SH-SY5Y (cell line): Measurements from ENCODE around the gene ELMO1.

Source experiments
- GATA2 ChIP-seq: IDR thresholded peaks from 2 replicates; pipeline ENCODE4 v1.6.1; 2011; ENCODE audit warnings: mild to moderate bottlenecking, low read depth, low read length
- GATA3 ChIP-seq: IDR thresholded peaks from 2 replicates; pipeline ENCODE4 v1.6.1; 2011; ENCODE audit warnings: low read depth, mild to moderate bottlenecking, low read length, moderate library complexity

The ELMO1 gene

DNA sequence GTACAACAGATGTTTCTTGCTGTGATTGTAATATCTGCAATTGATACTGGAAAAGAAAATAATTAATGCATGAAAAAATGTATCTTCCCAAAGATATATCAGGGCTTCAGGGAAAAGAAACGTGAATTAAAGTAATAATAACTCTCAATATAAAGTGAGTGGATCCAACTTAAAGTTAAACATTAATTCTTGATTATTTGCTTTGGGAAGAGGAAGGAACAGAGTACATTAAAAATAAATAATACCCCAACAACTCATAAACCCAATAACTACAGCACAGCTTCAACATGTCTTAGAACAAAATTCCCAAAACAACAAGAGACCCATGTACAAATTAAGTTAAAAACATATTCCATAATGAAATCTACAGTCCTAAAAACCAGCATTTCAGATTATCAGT is 33.0 kb downstream of the ELMO1 start:
- TF ChIP-seq GATA2: no peak
- no peak for TF ChIP-seq GATA3

DNA sequence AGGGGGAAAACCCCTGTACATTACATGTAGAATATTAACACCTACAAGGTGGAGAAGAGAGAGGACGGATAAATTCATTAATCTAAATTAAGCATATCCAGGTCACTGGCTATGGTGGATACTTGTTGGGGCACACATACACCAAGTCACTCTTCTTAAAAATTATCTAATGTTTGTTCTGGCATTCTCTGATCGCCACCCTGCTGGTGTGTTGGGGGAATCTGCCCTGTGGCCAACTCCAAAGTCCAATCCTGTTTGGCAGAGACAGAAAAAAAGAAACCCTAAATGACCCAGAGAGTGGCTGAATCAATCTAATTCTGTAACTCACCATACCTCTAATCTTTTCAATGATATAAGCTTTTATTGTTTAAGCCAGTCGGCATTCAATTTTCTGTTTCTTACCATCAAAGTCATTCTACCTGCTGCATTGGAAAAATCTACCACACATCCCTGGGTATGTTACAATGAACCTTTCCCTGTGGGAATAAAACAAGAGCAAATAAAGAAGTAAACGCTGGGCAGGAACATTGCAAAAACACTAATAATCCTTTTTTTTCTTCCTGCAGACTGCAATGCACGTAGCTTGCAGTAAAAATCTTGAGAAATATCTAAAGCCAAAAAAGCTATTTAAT is 34.2 kb downstream of the ELMO1 start:
- TF ChIP-seq GATA2: no peak
- TF ChIP-seq GATA3: no peak

DNA sequence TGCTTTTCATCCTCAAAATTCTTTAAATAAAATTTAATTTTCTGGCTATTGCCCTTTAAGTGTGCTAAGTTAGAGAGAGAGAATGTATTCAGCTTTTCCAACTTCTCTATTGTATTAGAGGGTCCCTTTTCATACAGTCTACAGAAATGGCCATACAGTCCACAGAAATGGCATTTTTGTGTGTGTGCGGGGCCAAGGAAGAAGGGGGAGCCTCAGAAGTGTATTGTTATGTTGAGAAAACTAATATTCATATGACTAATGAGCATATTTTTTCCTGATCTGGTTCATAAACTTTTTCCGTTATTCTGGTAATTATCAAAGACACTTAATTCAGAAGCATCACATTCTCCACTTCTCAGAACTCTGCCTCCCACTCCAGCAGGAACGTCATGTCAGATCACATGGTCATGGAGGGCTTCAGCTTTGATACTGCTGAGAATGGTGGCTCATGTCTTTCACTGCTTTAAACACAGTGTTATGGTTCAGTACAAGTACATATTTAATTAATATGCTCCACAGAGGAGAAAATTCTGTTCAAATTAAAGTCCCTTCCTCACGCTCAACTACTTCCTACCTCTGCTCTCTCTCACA is 37.1 kb downstream of the ELMO1 start:
- TF ChIP-seq GATA2: no peak
- TF ChIP-seq GATA3: no peak

DNA sequence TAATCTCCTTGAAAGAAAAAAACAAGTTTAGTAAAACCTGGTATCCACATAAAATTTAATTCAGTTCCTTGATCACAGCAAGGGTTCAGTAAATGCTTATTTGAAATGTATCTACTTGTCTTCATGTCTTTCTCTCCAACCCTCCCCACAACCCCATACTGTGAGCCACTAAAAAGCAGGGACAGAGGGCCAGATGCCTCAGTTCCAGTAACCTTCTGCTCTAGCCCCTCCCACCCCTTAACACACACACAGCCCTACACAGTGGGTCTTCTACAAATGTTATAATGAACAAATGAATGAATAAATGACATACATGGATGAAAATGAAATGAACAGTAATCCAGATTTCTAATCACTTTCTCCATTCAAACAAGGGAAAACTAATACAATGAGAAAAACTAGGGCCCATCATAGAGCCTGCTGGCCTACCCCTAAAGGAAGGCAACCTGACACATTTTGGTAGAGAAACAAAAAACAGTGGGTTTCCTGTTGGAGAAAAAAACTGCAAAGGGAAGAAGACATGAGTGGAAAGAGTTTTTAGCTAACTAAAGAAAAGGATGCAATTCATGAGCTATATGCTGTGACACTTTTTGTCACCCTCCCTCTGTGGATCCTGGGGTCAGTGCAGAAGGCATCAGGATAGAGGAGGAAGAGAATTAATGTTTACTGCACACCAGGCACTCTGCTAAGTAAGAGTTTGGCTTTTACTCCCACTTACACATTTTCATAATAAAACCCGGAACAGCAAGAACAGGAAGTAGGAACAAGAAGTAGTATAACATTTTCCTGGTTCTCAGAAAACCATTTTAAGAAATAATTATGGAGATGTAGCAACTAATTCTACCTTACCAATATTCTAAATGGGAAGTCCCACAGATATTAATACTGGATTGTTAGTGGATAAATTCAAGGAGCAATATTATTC is 38.1 kb downstream of the ELMO1 start:
- TF ChIP-seq GATA2 (no peak), GATA3 (no peak)

DNA sequence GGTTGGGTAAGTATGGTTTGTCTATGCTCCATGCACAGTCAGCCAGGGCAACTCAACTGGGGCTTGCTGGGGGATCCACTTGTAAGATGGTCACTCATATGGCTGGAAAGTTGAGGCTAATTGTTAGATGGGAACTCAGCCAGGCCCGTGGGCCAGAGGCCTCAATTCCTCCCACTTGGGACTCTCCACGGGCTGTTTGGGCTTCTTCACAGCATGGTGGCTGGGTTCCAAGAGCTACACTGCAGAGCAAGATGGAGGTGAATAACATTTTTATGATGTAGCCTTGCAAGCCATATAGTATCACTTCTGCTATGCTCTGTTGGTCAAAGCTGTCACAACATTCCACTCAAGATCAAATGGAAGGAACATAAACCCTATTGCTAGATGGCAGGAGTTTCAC is 39.2 kb downstream of the ELMO1 start:
- TF ChIP-seq GATA3 (no peak), GATA2 (no peak)

GRCh38 chr7:37408291-37409228 is 40.1 kb downstream of the ELMO1 start:
- TF ChIP-seq GATA2 (peak; percentile 31; the same call in 1 of the 2 replicates), GATA3 (no peak)

GRCh38 chr7:37405603-37406122 is 43.0 kb downstream of the ELMO1 start:
- TF ChIP-seq GATA3: no peak
- TF ChIP-seq GATA2: no peak

GRCh38 chr7:37405128-37405527 is 43.5 kb downstream of the ELMO1 start:
- TF ChIP-seq GATA3 (no peak), GATA2 (no peak)

GRCh38 chr7:37399876-37400421 is 48.7 kb downstream of the ELMO1 start:
- TF ChIP-seq GATA2 (no peak), GATA3 (no peak)

DNA sequence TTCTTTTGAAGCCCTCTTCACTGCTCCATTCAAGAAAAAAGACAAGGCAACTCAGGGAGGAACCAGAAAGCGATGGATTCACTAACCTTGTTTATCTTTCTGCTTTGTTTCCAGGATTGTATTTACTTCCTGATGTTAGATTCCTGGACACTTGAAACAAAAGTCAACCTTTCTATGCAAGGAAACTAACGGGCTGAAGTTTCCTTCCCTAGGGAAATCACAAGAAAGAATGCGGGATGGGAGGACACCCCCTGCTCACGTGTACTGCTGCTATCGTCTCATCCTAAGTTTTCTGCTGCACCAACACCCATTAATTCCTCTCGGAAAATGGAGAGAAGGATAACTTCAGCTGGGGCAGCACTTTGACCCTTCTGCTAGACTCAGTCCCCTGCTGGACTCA is 50.3 kb downstream of the ELMO1 start:
- TF ChIP-seq GATA2: no peak
- no peak for TF ChIP-seq GATA3

GRCh38 chr7:37395618-37396259 is 52.9 kb downstream of the ELMO1 start:
- no peak for TF ChIP-seq GATA2
- TF ChIP-seq GATA3: no peak

DNA sequence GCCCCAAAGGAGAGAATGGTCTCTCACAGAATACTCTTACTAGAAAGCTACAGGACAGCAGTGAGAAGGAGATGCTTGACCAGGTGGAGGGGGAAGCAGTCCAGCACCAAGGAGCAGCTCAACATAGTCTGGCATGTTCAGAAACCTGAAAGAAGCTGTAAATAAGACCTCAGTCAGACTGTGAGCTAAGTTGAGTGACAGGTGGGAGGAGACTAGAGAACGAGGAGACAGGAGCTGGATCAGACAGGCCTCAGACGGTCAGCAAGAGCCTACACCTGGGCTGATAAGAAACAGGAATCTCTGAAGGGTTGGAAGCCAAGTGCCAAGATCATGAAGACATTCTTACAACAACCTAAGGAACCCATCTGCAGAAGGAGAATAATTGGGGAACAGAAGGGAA is 54.5 kb downstream of the ELMO1 start:
- no peak for TF ChIP-seq GATA2
- no peak for TF ChIP-seq GATA3

- no peak for TF ChIP-seq GATA2
- TF ChIP-seq GATA3: no peak
Measured at GRCh38 chr7:37393476-37393875, 55.2 kb downstream of the ELMO1 start.

DNA sequence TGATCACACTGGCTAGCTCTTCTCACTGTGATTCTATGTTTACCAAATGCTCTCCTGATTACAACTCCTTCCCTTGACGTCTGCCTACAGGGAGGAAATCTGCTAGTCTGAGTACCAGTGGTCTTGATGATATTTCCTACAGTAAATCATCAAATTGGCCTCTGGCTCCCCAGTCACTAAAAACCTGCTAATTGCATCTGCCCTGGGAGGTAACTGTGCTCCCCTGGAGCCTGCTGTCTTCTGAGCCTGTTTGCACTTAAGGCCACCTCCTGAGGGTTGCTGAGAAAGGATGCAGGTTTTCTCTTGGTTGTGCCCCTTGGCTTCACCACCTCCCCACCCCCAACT is 56.0 kb downstream of the ELMO1 start:
- TF ChIP-seq GATA3 (no peak), GATA2 (no peak)
